Activated naive CD4-positive, alpha-beta T cell treated with anti-CD3 and anti-CD28 coated beads, Interleukin-2, amount 10 ng/mL, durations not matched to agents 7 days and 5 days (primary cell): ENCODE measurements around the gene APOC3.
"Not testable (repeated sequence)": the region's sequence is repeated elsewhere in the genome, so short reads cannot be mapped to it uniquely, and the experiment has no call there.

ENCODE experiments used
- CTCF ChIA-PET: fragments of 350-600 bp; sonication (Branson Sonifier 250); formaldehyde crosslinking; loops from one replicate; lab custom pipeline; 2021; ENCODE audit warnings: antibody characterized with exemption; lab: Charles Lee
- DNase-seq: peaks from one replicate; pipeline ENCODE4 v3.0.0-alpha.2; 2020
- H3K27ac Mint-ChIP-seq: one replicate; pipeline ENCODE4 v1.8.0; 2021; ENCODE audit warnings: mild to moderate bottlenecking, moderate library complexity, mixed read lengths
- H3K27me3 Mint-ChIP-seq: one replicate; pipeline ENCODE4 v1.8.0; 2021; ENCODE audit warnings: mild to moderate bottlenecking, mixed read lengths
- H3K36me3 Mint-ChIP-seq: one replicate; pipeline ENCODE4 v1.8.0; 2021; ENCODE audit warnings: mixed read lengths
- H3K4me1 Mint-ChIP-seq: one replicate; pipeline ENCODE4 v1.8.0; 2021; ENCODE audit warnings: mixed read lengths
- H3K4me3 Mint-ChIP-seq: one replicate; pipeline ENCODE4 v1.8.0; 2021; ENCODE audit warnings: mild to moderate bottlenecking, moderate library complexity, mixed read lengths
- H3K9me3 Mint-ChIP-seq: one replicate; pipeline ENCODE4 v1.8.0; 2021; ENCODE audit warnings: mixed read lengths

APOC3 gene

DNA sequence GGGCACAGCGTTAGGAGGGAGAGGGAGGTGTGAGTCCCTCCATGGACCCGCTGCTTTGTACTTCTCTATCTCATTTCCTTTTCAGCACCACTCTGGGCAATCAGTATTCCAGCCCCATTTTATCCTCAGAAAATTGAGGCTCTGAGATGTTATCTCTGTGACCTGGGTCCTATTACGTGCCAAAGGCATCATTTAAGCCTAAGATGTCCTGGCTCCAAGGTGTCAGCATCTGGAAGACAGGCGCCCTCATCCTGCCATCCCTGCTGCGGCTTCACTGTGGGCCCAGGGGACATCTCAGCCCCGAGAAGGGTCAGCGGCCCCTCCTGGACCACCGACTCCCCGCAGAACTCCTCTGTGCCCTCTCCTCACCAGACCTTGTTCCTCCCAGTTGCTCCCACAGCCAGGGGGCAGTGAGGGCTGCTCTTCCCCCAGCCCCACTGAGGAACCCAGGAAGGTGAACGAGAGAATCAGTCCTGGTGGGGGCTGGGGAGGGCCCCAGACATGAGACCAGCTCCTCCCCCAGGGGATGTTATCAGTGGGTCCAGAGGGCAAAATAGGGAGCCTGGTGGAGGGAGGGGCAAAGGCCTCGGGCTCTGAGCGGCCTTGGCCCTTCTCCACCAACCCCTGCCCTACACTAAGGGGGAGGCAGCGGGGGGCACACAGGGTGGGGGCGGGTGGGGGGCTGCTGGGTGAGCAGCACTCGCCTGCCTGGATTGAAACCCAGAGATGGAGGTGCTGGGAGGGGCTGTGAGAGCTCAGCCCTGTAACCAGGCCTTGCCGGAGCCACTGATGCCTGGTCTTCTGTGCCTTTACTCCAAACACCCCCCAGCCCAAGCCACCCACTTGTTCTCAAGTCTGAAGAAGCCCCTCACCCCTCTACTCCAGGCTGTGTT is 829 bp upstream of the APOC3 start:
- H3K4me3 Mint-ChIP-seq: no peak overlapping the region
- H3K27ac Mint-ChIP-seq: no peak overlapping the region
- H3K27me3 Mint-ChIP-seq: peaks cover 17% of the 10 kb centered on the region
- no peak for DNase-seq
- no peaks in the 10 kb centered on the region for H3K9me3 Mint-ChIP-seq
- CTCF ChIA-PET: interaction anchor here (0.6 to 0.7 kb wide), 2 partner anchors 51 to 276 kb away, joined by 3 to 4 read pairs; no protein-coding TSS in a partner anchor
- no peaks in the 10 kb centered on the region for H3K36me3 Mint-ChIP-seq
- H3K4me1 Mint-ChIP-seq: no peaks in the 10 kb centered on the region

DNA sequence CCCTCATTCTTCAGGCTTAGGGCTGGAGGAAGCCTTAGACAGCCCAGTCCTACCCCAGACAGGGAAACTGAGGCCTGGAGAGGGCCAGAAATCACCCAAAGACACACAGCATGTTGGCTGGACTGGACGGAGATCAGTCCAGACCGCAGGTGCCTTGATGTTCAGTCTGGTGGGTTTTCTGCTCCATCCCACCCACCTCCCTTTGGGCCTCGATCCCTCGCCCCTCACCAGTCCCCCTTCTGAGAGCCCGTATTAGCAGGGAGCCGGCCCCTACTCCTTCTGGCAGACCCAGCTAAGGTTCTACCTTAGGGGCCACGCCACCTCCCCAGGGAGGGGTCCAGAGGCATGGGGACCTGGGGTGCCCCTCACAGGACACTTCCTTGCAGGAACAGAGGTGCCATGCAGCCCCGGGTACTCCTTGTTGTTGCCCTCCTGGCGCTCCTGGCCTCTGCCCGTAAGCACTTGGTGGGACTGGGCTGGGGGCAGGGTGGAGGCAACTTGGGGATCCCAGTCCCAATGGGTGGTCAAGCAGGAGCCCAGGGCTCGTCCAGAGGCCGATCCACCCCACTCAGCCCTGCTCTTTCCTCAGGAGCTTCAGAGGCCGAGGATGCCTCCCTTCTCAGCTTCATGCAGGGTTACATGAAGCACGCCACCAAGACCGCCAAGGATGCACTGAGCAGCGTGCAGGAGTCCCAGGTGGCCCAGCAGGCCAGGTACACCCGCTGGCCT is 641 bp downstream of the APOC3 start:
- CTCF ChIA-PET: no interaction called here
- peaks cover 8% of the 10 kb centered on the region for H3K4me1 Mint-ChIP-seq
- H3K4me3 Mint-ChIP-seq: no peak overlapping the region
- H3K9me3 Mint-ChIP-seq: no peaks in the 10 kb centered on the region
- no peak for DNase-seq
- H3K27me3 Mint-ChIP-seq: peaks cover 27% of the 10 kb centered on the region
- H3K36me3 Mint-ChIP-seq: no peaks in the 10 kb centered on the region
- H3K27ac Mint-ChIP-seq: no peak overlapping the region

DNA sequence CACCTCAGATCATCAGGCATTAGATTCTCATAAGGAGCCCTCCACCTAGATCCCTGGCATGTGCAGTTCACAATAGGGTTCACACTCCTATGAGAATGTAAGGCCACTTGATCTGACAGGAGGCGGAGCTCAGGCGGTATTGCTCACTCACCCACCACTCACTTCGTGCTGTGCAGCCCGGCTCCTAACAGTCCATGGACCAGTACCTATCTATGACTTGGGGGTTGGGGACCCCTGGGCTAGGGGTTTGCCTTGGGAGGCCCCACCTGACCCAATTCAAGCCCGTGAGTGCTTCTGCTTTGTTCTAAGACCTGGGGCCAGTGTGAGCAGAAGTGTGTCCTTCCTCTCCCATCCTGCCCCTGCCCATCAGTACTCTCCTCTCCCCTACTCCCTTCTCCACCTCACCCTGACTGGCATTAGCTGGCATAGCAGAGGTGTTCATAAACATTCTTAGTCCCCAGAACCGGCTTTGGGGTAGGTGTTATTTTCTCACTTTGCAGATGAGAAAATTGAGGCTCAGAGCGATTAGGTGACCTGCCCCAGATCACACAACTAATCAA is 2.2 kb downstream of the APOC3 start:
- DNase-seq: no peak
- CTCF ChIA-PET: no interaction called here
- no peaks in the 10 kb centered on the region for H3K9me3 Mint-ChIP-seq
- peaks cover 36% of the 10 kb centered on the region for H3K27me3 Mint-ChIP-seq
- peaks cover 16% of the 10 kb centered on the region for H3K4me1 Mint-ChIP-seq
- no peak overlapping the region for H3K27ac Mint-ChIP-seq
- H3K4me3 Mint-ChIP-seq: no peak overlapping the region
- no peaks in the 10 kb centered on the region for H3K36me3 Mint-ChIP-seq

DNA sequence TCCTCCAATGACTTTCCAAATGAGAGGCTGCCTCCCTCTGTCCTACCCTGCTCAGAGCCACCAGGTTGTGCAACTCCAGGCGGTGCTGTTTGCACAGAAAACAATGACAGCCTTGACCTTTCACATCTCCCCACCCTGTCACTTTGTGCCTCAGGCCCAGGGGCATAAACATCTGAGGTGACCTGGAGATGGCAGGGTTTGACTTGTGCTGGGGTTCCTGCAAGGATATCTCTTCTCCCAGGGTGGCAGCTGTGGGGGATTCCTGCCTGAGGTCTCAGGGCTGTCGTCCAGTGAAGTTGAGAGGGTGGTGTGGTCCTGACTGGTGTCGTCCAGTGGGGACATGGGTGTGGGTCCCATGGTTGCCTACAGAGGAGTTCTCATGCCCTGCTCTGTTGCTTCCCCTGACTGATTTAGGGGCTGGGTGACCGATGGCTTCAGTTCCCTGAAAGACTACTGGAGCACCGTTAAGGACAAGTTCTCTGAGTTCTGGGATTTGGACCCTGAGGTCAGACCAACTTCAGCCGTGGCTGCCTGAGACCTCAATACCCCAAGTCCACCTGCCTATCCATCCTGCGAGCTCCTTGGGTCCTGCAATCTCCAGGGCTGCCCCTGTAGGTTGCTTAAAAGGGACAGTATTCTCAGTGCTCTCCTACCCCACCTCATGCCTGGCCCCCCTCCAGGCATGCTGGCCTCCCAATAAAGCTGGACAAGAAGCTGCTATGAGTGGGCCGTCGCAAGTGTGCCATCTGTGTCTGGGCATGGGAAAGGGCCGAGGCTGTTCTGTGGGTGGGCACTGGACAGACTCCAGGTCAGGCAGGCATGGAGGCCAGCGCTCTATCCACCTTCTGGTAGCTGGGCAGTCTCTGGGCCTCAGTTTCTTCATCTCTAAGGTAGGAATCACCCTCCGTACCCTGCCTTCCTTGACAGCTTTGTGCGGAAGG is 2.9 kb downstream of the APOC3 start:
- Mint-ChIP-seq H3K4me1 (peaks cover 16% of the 10 kb centered on the region), H3K9me3 (no peaks in the 10 kb centered on the region), H3K36me3 (no peaks in the 10 kb centered on the region), H3K27me3 (peaks cover 36% of the 10 kb centered on the region), H3K4me3 (no peak overlapping the region), H3K27ac (no peak overlapping the region)
- CTCF ChIA-PET: interaction anchor here (1.0 to 8.5 kb wide), 3 partner anchors 13 to 274 kb away, joined by 3 to 139 read pairs (median 4); partner anchors contain the start of genes APOA5 and ZPR1
- DNase-seq: no peak

DNA sequence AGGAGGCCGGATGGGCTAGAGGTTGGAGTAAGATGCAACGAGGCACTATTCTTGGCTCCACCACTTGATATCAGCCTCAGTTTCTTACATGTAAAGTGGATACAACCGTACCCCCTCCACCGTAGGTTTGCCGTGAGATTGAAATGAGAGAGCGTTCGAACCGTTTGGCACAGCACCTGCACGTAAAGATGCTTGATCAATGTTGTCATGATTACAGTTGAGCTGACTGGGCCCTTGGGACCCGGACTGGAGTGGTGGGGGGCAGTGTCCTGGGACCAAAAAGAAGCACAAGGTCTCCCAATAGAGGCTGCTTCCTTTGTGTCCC is 3.7 kb downstream of the APOC3 start:
- Mint-ChIP-seq H3K9me3 (no peaks in the 10 kb centered on the region), H3K27ac (no peak overlapping the region), H3K4me1 (peaks cover 16% of the 10 kb centered on the region), H3K4me3 (no peak overlapping the region), H3K36me3 (no peaks in the 10 kb centered on the region), H3K27me3 (peaks cover 36% of the 10 kb centered on the region)
- CTCF ChIA-PET: interaction anchor here (0.9 to 8.5 kb wide), 3 partner anchors 10 to 45 kb away, joined by 3 to 139 read pairs (median 3); partner anchors contain the start of genes APOA5 and ZPR1
- no peak for DNase-seq

DNA sequence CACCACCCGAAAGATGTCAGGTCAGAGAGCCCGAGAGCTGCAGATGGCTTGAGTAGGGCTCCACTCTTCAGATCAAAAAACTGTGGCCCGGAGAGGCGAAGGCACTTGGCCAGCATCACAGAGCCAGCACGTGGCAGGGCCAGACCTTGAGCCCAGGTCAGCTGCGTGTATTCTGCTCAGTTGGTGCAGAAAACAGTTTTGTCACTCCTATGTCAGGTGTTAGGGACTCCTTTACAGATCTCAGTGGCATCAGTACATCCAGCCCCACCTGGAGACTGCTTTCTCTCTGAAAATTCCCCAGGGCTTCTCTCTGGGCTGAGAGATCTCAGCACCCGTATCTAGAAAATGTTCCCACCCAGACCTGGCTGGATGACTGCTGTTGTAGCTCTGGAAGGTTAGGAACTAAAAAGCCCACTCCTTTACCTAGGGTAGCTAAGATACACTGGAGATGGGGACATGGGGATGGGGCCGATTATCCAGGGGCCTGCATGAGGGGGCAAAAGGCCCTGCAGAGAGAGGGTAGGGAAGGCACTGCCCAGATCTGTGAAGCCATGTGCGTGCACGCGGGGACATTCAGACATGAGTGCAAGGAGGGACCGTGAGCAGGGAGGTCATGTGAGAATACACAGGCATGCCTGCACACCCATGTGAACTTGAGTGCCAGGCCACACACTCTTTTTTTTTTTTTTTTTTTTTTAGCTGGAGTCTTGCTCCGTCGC is 4.3 kb downstream of the APOC3 start:
- peaks cover 36% of the 10 kb centered on the region for H3K27me3 Mint-ChIP-seq

DNA sequence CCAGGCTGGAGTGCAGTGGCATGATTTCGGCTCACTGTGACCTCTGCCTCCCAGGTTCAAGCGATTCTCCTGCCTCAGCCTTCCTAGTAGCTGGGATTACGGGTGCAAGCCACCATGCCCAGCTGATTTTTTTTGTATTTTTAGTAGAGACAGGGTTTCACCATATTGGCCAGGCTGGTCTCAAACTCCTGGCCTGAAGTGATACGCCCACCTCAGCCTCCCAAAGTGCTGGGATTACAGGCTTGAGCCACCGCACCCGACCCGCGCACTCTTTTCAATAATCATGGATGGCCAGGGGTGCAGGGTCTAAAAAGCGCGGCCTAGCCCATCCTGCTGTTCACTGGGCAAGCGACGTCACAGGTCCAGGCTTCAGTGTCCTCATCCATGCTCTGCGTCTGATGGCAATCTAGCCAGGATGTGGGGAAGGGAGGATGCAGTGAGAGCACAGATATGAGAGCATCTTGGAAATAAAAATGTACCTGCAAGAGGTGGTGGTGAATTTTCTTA is 4.9 kb downstream of the APOC3 start:
- peak; percentile 17 for DNase-seq
- Mint-ChIP-seq H3K27me3 (peaks cover 36% of the 10 kb centered on the region), H3K4me3 (peak overlapping the region; percentile 31), H3K4me1 (peaks cover 16% of the 10 kb centered on the region)
- not testable (repeated sequence) for H3K27ac Mint-ChIP-seq, H3K36me3 Mint-ChIP-seq, H3K9me3 Mint-ChIP-seq
- CTCF ChIA-PET: interaction anchor here (0.9 to 8.5 kb wide), 7 partner anchors 11 to 271 kb away, joined by 3 to 139 read pairs (median 21); partner anchors contain the start of genes APOA4, APOA5 and ZPR1

More for the DNA sequence above, 4.3 kb downstream of the APOC3 start:
- H3K36me3 Mint-ChIP-seq: no peaks in the 10 kb centered on the region
- no peak overlapping the region for H3K4me3 Mint-ChIP-seq
- CTCF ChIA-PET: interaction anchor here (0.9 to 8.5 kb wide), 3 partner anchors 10 to 45 kb away, joined by 3 to 139 read pairs (median 3); partner anchors contain the start of genes APOA5 and ZPR1
- no peaks in the 10 kb centered on the region for H3K9me3 Mint-ChIP-seq
- peaks cover 16% of the 10 kb centered on the region for H3K4me1 Mint-ChIP-seq
- no peak overlapping the region for H3K27ac Mint-ChIP-seq
- DNase-seq: peak; percentile 19

DNA sequence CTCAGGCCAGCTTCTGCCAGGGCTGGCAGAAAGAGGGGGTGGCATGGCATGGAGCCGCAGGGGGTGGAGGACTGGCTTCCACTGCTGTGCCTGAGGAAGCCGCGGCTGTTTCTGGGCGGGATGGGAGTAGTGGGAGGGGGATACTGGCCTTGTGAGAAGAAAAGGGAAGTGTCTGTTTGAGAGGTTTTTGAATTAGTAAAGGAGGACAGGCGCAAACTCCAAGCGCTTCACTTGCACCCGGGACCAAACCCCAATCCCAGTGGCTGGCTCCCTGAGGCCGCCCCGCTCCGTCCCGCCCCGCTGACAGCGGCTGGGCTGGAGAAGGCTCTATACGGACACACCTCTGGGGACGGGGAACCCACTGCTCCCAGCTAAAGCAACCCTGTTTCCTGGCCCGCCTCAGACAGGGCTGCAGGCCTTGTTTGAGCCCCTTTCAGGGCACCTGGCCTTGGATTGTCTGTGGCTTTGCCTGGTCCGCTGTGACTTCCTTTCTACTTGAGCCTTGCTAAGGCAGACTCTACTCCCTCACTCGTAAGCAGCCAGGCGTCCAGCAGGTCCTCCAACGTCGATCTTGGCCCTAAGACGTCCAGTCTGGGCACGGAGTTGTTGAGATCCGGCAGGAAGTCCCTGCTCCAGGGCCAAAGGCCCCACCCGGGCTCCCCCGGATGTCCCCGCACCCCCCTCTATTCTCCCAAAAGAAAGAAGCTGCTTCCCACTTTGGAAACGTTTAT is 5.5 kb downstream of the APOC3 start:
- Mint-ChIP-seq H3K36me3 (no peaks in the 10 kb centered on the region), H3K27me3 (peaks cover 36% of the 10 kb centered on the region), H3K4me3 (peak overlapping the region; percentile 67), H3K27ac (peak overlapping the region; percentile 74), H3K9me3 (no peaks in the 10 kb centered on the region), H3K4me1 (peaks cover 16% of the 10 kb centered on the region)
- CTCF ChIA-PET: interaction anchor here (0.8 to 8.5 kb wide), 37 partner anchors 9 to 392 kb away, joined by 3 to 139 read pairs (median 5); partner anchors contain the start of genes APOA4, APOA5, BUD13 and PAFAH1B2
- DNase-seq: peak; percentile 19

DNA sequence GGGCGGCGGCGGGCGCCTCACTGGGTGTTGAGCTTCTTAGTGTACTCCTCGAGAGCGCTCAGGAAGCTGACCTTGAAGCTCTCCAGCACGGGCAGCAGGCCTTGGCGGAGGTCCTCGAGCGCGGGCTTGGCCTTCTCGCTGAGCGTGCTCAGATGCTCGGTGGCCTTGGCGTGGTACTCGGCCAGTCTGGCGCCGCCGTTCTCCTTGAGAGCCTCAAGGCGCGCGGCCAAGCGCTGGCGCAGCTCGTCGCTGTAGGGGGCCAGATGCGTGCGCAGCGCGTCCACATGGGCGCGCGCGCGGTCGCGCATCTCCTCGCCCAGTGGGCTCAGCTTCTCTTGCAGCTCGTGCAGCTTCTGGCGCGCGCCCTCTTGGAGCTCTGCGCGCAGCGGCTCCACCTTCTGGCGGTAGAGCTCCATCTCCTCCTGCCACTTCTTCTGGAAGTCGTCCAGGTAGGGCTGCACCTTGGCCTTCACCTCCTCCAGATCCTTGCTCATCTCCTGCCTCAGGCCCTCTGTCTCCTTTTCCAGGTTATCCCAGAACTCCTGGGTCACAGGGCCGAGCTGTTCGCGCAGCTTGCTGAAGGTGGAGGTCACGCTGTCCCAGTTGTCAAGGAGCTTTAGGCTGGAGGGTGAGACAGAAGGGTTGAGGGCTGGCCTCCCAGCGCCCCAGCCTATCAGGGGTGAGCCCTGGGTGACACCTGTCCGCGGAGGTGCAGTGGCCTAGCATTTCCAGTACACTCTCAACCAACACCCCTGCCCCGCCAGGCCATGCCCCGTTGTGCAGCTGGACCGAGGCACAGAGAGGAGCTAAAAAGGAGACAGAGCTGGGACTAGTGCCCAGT is 6.3 kb downstream of the APOC3 start:
- H3K4me1 Mint-ChIP-seq: peaks cover 20% of the 10 kb centered on the region
- CTCF ChIA-PET: interaction anchor here (0.7 to 8.5 kb wide), 43 partner anchors 9 to 391 kb away, joined by 3 to 139 read pairs (median 4); partner anchors contain the start of genes APOA4, APOA5, BUD13 and PAFAH1B2
- H3K27me3 Mint-ChIP-seq: peaks cover 34% of the 10 kb centered on the region
- peak; percentile 89 for DNase-seq
- H3K27ac Mint-ChIP-seq: peak overlapping the region; percentile 74
- peak overlapping the region; percentile 67 for H3K4me3 Mint-ChIP-seq
- no peaks in the 10 kb centered on the region for H3K9me3 Mint-ChIP-seq
- H3K36me3 Mint-ChIP-seq: no peaks in the 10 kb centered on the region

DNA sequence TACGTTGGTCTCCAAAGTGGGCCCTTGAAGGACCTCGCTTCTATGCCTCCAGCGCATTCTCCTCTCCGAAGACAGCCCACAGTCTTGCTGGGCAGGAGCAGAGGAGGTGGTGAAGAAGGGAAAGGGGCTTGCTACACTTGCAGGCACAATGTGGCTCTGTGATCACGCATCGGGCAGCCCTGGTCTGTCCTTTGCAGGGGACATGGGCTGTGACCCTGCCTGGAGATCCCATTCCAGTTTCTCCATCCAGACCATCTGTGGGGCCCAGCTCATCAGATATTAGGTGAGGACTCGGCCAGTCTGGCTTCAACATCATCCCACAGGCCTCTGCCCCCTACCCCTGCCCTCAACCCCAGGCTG is 6.9 kb downstream of the APOC3 start:
- H3K27me3 Mint-ChIP-seq: peaks cover 30% of the 10 kb centered on the region
- peaks cover 20% of the 10 kb centered on the region for H3K4me1 Mint-ChIP-seq
- DNase-seq: no peak
- CTCF ChIA-PET: interaction anchor here (0.7 to 8.5 kb wide), 35 partner anchors 10 to 390 kb away, joined by 3 to 139 read pairs (median 5); partner anchors contain the start of genes APOA4, APOA5, BUD13 and PAFAH1B2
- no peak overlapping the region for H3K4me3 Mint-ChIP-seq
- no peaks in the 10 kb centered on the region for H3K36me3 Mint-ChIP-seq
- H3K27ac Mint-ChIP-seq: no peak overlapping the region
- H3K9me3 Mint-ChIP-seq: no peaks in the 10 kb centered on the region
